IMR-90 (cell line): ENCODE results near the gene CENPX.

Source experiments
- CEBPB ChIP-seq: IDR thresholded peaks from 2 replicates; pipeline ENCODE4 v1.6.1; 2012; ENCODE audit warnings: low read depth, low read length, improper control_type of control experiment
- CTCF ChIP-seq: conservative IDR thresholded peaks from 2 replicates; pipeline ENCODE4 v1.5.1; 2012; ENCODE audit warnings: mild to moderate bottlenecking, low read depth, low read length, improper control_type of control experiment
- FOS ChIP-seq: fragments of 150-350 bp; IDR thresholded peaks from 2 replicates; pipeline ENCODE4 v1.6.1; 2016; ENCODE audit warnings: low read depth, low read length
- MXI1 ChIP-seq: IDR thresholded peaks from 2 replicates; pipeline ENCODE4 v1.6.1; 2012; ENCODE audit warnings: low read depth, mild to moderate bottlenecking, low read length, moderate library complexity, borderline replicate concordance
- POLR2A ChIP-seq: IDR thresholded peaks from 2 replicates; pipeline ENCODE4 v1.6.1; 2012; ENCODE audit warnings: mild to moderate bottlenecking, low read depth, low read length
- SMC3 ChIP-seq: fragments of 150-350 bp; IDR thresholded peaks from 2 replicates; pipeline ENCODE4 v1.6.1; 2016; ENCODE audit warnings: low read depth, mild to moderate bottlenecking, antibody characterized with exemption, low read length, moderate library complexity

GRCh38 chr17:82033359-82034085 lies 10.8 kb upstream of the CENPX start:
- no peak for TF ChIP-seq CTCF
- no peak for TF ChIP-seq POLR2A
- TF ChIP-seq SMC3: no peak
- TF ChIP-seq MXI1: no peak
- TF ChIP-seq FOS: no peak
- TF ChIP-seq CEBPB: no peak
